Astrocyte of the hippocampus (primary cell): ENCODE data around the gene SMC1B.

Source experiments
- DNase-seq: peaks from one replicate; pipeline ENCODE4 v3.0.0; 2011; ENCODE audit warnings: low read depth, low spot score

The SMC1B gene

DNA sequence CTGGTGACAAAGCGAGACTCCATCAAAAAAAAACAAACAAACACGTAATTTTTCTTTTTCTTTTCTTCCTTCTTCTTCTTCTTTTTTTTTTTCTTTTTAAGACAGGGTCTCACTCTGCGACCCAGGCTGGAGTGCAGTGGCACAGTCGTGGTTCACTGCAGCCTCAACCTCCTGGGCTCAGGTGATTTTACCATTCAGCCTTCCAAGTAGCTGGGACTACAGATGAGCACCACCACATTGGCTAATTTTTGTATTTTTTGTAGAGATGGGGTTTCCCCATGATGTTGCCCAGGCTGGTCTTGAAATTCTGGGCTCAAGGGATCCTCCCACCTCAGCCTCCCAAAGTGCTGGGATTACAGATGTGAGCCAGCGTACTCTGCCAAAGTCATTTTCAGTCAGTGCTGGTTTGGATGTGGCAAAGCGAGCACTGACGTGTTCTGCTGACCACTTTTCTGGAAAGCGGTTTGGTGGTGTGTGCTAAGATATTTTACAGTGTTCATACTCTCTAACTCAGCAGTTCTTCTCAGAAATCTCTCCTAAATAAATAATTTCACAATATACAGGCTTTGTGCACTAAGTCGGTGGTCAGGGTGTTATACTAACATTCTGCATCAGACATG, 92.9 kb downstream of the SMC1B start:
- DNase-seq: no peak

DNA sequence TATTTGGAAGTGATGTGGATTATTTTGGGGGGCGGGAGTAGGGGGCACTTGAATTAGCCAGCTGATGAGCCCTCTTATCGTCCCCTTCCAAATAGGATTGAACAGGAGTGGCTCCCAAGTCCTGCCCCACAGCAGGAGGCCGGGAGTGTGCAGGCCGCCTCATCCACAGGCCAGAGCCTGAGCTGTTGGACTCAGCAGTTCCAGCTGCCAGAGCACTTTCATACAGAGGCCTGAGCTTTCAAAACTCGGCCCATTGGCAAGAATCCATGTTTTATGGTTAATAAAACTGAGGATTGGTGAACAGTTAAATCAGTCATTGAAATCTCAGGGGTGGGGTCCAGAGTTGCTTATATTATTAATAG, 94.1 kb downstream of the SMC1B start:
- DNase-seq: peak; percentile 51

DNA sequence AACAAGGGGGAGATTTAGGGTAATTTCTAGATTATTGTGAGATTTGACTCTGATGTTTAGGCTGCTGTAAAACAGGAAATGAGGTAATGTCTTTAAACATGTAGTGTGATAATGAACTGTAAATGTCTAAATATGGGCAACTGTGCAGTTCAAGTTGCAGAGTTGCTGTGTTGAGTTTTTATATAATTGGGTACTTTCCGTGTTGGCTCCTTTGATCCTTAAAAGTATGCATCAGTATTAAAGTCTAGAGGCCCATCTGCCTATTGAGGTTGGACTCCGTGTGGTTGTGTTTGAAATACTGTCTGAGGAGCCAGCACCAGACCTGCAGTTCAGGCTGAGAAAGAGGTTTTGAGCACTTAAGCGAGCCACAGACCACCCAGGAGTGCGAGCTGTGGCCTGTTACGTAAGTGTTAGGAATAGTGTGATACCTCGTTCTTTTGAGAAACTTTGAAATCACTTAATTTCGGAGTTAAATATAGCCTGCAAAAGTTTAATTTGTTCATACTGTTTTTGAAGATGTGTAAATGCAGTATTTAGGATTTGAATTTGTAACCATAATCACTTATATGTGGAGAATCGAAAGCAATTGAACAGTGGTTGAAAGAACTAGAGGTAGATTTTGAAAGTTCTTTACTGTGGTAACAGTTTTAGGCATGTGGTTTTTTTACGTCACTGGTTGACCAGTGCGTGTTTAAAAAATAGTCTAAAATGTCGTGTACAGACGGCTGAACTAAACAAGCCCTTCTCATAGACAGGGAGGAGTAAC, 94.7 kb downstream of the SMC1B start:
- peak; percentile 71 for DNase-seq

DNA sequence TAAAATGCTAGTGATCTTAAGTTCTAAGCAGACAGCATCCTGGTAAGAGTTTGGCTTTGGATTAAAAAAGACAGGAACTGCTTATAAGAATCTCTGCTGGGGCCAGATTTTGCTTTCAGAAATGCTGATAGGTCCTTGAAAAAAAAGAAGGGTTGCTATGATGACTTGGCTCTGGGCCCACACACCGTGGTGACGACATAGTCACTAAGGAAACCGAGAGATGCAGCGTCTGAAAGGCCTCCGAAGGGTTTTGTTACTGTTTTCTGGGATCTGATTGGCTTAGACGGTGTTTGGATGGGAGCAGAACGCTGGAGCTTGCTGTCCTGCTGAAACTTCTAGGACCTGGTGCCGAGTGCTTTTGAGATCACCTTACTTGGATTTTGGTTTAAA, 95.2 kb downstream of the SMC1B start:
- peak; percentile 96 for DNase-seq

DNA sequence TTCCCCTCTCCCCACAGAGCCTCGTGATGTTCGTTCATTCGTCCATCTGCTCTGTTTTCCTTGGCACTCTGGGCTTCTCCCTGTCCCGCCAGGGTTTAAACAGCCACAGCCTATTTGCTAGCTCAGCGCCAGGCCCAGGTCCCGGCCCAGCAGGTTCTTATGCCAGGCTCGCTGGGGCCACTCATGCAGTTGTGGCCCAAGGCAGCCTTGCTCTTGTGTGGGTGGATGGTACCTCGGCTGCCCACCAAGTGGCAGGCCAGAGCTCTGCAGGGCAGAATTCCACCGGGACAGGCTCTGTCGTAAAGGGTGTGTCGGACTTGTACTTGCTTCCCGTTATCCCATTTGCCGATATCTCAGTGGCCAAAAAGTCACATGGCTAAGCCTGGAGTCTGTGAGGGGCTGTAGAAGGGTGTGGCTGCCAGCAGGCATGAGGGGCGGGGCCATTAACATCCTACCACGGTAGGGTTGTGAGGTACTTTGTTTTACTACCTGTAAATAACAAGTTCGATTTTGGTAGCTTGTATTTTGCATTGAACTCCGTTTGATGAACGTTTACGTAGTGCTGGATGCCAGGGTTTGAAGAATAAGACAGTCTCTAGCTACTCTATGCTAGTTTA, 95.7 kb downstream of the SMC1B start:
- DNase-seq: peak; percentile 85

DNA sequence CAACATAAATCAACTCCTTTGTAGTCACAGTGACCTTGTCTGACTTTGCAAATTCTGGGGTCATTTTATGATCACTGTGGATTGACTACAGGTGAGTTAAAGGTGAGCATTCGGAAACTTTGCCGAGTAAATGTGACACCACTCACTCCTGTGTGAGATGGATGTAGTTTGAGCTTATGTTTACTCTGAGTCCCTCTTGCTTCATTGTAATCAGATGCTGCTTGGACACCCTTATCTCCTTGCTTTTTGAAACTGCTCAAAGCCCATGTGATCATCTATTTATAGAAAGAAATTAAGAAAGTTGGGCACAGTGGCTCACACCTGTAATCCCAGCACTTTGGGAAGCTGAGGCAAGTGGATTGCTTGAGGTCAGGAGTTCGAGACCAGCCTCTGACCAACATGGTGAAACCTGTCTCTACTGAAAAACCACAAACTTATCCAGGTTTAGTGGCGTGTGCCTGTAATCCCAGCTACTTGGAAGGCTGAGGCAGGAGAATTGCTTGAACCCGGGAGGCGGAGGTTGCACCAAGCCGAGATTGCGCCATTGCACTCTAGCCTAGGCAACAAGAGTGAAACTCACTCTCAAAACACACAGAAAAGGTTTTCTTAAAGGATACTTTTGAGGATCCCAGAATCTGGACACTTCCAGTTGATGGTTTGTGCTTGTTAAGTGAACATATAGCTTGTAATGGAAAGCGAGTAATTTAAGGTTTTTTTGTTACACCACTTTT, 96.4 kb downstream of the SMC1B start:
- DNase-seq: no peak

DNA sequence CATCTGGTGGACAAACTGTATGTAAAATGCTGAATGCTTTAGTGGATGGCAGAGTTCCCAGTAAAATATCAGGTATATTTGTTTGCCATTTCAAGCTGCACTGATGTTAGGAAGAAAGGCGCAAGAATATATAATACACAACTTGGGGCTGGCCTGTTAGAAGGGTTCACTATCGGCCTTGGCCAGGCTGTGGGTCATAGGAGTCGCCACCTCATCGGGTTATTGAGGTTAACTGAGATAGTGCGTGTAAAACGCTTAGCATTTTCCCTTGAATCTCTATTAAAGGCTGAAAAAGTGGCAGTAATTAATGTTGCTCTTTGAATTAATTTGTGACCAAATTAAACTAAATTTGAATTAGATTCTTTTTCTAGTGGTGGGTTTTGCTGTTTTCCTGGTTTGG, 98.6 kb downstream of the SMC1B start:
- DNase-seq: no peak

DNA sequence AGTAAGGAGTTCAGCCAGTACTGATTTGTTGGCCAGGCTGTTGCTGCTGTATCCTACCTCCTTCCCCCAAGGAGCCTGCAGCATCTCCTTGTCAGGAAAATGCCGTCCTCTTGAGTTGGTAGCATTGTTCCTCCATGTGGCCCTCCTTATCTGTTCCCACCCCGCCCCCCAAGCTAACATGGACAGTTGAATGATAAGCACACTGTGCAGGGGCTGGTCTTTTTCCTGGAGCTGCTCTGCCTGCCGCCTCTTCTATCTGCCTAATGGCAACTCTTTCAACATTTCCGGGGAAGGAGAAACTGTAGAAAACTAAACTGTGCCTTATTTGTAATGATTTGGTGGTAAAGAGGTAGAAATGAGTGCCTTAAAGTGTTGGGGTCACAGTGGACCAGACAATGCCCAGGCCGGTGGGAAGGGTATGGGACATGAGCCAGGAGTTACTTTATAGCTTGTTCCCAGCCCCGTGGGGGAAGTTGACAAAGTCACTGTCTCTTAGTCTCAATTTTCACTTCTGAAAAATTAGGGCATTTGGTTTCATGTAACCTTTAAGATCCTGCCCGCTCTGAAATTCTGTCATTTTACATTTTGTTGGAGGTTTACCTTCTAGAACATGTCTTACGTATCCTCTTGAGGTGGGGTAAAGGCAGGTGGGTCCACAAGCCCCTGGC, 99.2 kb downstream of the SMC1B start:
- no peak for DNase-seq

DNA sequence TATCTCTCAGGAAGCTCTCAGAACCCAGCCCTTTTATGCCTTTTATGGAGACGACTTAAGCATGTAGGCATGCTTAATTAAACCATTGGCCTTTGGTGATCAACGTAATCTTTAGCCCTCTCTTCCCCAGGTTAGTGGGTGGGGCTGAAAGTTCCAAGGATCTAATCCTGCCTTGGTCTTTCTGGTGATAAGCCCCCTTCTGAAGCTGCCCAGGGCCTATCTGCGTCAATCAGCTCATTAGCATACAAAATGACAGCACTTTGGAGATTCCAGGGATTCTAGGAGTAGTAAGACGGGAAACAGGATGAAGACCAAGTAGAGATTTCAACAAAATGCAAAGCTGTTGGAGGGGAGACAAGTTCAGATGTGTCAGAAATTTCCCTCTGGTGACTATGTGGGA, 100.5 kb downstream of the SMC1B start:
- no peak for DNase-seq

DNA sequence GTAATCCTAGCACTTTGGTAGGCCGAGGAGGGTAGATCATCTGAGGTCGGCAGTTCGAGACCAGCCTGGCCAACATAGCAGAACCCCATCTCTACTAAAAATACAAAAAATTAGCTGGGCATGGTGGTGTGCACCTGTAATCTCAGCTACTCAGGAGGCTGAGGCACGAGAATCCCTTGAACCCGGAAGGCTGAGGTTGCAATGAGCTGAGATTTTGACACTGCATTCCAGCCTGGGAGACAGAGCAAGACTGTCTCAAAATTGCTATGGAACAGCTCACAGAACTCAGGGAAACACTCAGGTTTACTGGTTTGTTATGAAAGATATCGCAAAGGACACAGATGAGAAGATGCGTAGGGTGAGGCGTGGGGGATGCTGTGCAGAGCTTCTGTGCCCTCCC, 101.0 kb downstream of the SMC1B start:
- no peak for DNase-seq

DNA sequence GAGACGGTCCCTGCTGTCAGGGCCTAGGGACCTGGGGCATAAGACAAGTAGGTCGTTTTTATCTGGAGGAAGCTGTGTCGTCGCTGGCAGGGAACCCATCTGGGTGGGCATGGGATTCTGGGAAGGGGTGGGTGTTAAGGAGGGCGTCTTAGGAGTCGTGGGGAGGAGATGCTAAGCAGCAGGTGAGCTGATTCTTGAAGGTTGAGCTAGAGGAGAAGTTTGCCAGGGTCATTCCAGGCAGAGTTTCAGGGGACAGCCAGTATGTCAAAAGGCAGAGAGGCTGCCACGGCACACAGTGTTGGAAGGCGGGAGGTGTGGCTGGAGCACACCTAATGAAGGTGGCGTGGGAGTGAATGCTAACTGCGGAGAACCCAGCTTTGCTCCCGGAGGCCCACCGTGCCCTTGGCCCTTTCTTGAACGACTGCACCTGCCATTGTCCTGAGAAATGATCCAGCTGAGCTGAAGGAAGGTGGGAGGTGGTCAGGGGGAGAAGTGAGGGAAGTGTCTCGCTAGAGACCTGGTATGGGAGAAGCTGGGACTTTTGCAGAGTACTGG, 102.3 kb downstream of the SMC1B start:
- DNase-seq: no peak

DNA sequence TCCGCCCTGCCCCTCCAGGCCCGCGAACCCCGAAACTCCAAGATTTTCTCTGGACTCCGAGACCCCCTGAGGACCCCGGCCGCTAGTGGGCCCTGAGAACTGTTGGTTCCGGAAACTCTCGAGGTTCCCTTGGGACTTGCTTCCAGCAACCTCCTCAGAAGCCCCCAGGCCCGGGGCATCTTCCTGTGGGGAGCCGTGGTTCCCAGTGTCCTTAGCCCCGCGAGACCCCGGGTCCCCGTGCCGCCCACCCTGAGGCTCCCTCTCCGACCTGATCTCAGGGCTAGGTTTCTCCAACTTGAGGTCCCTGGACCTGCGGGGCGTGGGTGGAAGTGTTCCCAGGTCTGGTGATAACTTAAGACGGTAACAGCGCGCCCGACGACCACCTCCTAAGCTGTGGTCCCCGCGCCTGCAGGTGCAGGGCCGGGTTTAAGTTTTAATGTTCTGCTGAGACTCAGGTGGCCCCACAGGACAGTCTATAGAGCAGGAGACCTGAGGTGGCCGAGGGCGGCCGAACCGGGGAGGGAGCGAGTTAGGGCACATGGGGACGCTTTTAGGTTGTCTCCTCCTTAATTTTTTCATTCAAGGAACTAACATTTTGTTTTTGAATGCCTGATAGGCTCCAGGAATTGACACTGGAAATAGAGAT, 102.9 kb downstream of the SMC1B start:
- peak; percentile 35 for DNase-seq

DNA sequence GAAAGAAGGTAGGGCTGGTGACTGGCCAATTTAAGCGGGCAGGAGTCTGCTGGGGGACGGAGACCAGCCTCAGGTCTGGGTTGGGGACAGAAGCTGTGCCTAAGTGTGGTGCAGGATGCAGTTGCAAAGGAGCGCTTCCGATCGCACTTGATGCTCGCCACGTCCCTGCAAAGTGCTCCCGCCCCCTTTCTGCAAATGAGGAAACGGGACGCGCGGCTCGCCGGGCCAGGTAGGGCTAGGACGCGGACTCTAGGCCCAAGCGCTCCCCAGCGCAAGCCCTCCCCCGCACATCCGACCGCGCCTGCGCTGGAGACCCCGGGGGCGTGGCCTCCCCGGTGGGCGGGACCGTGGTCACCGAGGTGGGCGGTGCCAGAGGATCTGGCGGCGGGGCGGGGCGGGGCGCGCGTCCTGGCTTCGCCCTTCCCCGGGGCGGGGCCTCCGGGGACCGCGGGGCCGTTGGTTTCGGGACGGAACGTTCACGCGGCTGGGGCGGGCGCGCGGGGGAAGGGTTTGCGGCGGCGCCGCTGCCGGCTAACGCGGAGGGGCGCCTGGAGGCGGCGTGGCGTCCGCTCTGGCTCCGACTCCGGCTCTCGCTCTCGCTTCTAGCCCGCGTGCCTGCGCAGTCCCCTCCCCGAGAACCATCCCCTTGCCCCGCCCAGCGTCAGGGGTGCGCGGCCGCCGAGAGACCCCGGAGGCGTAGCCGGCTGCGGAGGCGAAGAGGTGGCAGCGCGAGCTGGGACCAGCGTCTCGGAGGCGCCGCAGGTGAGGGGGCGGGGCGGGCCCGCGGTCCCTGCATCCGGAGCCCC, 103.8 kb downstream of the SMC1B start, which contains the start of gene FAM118A:
Gene FAM118A (plus strand): TSS at position 513 of the 806 bp plus-strand sequence. CDS start 12,446 bp downstream, outside the sequence.
- peak; percentile 99 for DNase-seq

DNA sequence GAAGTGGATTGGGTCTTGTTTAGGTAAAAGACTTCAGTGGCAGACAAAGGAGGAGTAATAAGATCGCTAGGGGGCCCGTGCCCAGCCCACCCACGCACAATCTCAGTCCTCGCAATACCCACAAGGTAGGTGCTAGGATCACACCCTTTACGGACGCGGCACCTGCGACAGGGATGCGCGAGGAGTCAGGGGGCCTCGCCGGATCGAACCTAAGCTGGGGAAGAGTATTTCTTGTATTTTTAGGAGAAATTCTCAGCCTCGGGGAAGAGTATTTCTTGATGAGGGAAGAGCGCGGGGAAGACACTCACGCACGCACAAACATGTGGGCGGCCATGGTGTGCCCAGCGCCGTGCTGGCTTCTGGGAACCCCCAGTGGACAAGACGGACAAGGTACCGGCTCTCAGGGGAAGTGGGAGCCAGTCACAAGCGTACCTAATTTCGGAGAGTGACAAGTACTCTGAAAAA, 104.4 kb downstream of the SMC1B start:
- DNase-seq: no peak

DNA sequence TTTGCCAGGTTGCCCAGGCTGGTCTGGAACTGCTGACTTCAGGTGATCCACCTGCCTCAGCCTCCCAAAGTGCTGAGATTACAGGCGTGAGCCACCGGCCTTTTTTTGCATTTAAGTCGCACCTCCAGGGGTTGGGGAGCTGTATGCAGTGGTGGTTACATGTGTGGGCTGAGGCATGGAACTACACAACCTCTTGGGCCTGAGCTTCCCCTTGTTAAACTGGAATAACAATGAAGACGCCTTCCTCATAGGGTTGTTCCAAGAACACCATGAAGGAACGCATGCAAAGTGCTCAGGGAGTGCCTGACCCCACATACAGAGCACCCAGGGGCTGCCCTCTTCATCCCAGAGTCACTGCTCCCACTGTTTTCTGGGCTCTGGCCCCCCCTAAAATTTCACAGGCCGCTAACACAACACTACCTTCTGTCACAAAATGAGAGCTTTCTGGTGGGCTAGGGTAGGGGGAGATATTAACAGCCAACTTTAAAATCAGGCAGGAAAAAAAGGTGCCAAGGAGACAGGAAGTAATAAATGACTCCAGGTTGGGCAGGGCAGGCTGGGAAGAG, 104.9 kb downstream of the SMC1B start:
- DNase-seq: no peak

DNA sequence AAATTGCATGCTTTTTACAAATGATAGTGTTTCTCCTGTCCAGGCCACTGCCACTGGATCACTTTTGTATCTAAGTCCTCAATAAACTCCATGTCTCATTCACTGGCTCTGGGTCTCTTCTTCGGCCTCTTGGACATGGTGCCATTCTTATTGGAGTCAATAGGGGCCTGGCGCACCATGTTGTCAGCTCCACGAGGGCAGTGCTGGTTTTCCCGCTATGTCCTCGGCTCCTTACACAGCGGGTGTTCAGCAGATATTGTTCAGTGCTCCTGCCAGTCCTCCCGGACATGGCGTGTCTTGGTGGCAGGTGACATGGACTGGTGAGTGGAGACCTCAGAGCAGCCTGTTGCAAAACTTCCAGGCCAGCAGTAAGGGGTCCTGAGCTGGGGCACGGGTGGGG, 107.3 kb downstream of the SMC1B start:
- DNase-seq: no peak

DNA sequence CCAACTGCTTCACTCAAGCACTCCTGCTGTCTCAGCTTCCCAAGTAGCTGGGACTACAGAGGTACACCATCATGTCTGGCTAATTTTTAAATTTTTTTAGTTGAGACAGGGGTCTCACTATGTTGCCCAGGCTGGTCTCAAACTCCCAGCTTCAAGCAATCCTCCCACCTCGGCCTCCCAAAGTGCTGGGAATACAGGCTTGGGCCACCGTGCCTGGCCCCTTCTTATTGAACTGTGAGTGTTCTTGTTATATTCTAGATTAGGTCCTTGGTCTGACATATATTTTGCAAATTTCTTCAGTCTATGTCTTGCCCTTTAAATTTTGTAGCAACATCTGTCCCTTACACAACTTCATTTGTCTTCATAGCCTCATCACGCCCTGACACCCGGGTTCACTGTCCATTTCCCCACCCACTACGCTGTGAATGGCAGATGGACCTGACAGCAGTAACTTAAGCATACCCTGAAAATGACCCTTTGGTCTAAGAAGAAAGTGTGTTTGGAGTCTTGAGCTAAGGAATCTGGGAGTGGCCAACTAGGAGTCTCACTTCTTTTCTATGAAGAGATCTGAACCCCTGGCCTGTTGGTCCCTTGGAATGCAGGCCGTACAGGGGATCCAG, 107.8 kb downstream of the SMC1B start:
- no peak for DNase-seq

DNA sequence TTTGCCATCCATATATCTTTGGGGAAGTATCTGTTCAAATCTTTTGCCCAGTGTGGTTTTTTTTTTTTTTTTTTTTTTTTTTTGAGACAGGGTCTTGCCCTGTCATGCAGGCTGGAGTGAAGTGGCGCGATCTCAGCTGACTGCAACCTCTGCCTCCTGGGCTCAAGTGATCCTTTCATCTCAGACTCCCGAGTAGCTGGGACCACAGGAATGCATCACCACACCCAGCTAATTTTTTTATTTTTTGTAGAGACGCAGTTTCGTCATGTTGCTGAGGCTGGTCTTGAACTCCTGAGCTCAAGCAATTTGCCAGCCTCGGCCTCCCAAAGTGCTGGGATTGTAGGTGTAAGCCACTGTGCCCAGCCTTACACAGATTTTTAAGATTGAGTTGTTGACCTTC, 108.4 kb downstream of the SMC1B start:
- no peak for DNase-seq

DNA sequence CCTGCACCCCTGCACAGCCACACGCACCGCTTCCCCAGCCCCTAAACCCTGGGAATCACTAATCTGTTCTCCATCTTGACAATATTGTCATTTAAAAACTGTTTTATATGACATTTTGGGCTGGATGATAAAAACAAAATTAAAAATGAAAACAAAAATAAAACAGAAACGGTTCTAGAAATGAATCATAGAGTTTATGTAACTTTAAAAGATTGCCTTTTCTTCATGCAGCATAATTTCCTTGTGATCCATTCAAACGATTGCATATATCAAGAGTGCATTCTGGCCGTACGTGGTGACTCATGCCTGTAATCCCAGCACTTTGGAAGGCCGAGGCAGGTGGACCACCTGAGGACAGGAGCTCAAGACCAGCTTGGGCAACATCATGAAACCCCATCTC, 110.2 kb downstream of the SMC1B start:
- no peak for DNase-seq
